ENCODE results near the gene PRTG.
"Not testable (repeated sequence)": the region's sequence is repeated elsewhere in the genome, so short reads cannot be mapped to it uniquely, and the experiment has no call there.

PRTG gene

GRCh38 chr15:55742927-55743728 is at the start of gene PRTG:
TSS of gene PRTG (minus strand) at chr15:55743152. CDS start at chr15:55742931, 221 bp downstream.
- DNase-seq: no peak

GRCh38 chr15:55791551-55792400 is 48.8 kb upstream of the PRTG start:
- DNase-seq: no peak

- DNase-seq: peak in 1 of 2 donors; percentile 15
These were observed 46.2 kb upstream of the PRTG start for GRCh38 chr15:55789066-55789660.

- DNase-seq: no peak
These were observed 43.4 kb upstream of the PRTG start for GRCh38 chr15:55786341-55786740.

GRCh38 chr15:55785593-55785992 is 42.6 kb upstream of the PRTG start:
- DNase-seq: not testable (repeated sequence)

- no peak for DNase-seq
These were observed 41.3 kb upstream of the PRTG start for GRCh38 chr15:55784286-55784685.

- no peak for DNase-seq
These were observed 39.9 kb upstream of the PRTG start for GRCh38 chr15:55782901-55783300.

- DNase-seq: no peak
These were observed 37.3 kb upstream of the PRTG start for GRCh38 chr15:55780292-55780691.

GRCh38 chr15:55778932-55779331 is 36.0 kb upstream of the PRTG start:
- no peak for DNase-seq

- no peak for DNase-seq
These were observed 32.4 kb upstream of the PRTG start for GRCh38 chr15:55775316-55775715.

- peak; percentile 7 to 65 for DNase-seq
These were observed 31.4 kb upstream of the PRTG start for GRCh38 chr15:55774113-55774970.

- DNase-seq: no peak
These were observed 27.9 kb upstream of the PRTG start for GRCh38 chr15:55770806-55771205.

- DNase-seq: no peak
These were observed 27.3 kb upstream of the PRTG start for GRCh38 chr15:55770261-55770660.

- no peak for DNase-seq
These were observed 25.8 kb upstream of the PRTG start for GRCh38 chr15:55768670-55769185.

GRCh38 chr15:55766676-55767075 is 23.7 kb upstream of the PRTG start:
- no peak for DNase-seq

- DNase-seq: no peak
These were observed 21.4 kb upstream of the PRTG start for GRCh38 chr15:55764398-55764797.

GRCh38 chr15:55758580-55758986 is 15.6 kb upstream of the PRTG start:
- DNase-seq: no peak

GRCh38 chr15:55753433-55753832 is 10.5 kb upstream of the PRTG start:
- DNase-seq: not testable (repeated sequence)

- DNase-seq: no peak
These were observed 7.8 kb upstream of the PRTG start for GRCh38 chr15:55750706-55751105.

GRCh38 chr15:55743729-55744655 is 1.0 kb upstream of the PRTG start:
- no peak for DNase-seq

GRCh38 chr15:55742498-55742926 is 440 bp downstream of the PRTG start:
- no peak for DNase-seq

Data from inflammatory macrophage treated with lipopolysaccharide for 1 hour (primary cell).